WTC11 (cell line): ENCODE results near the gene CCNT1. TPM values are rescaled to one million over a fixed set of nuclear protein-coding genes. Genes with fewer than 3 reads are reported as not detected.

ENCODE experiments used
- ATAC-seq: fragments of 200-7000 bp; cut with Tn5 transposase; 2 replicates; pipeline ENCODE4 v1.10.0; 2021; ENCODE audit warnings: mild to moderate bottlenecking, moderate library complexity
- CTCF ChIA-PET: fragments of 300-600 bp; sonication (Branson Sonifier 250); formaldehyde crosslinking; loops from one replicate; lab custom pipeline; 2021; ENCODE audit warnings: antibody characterized with exemption; lab: Charles Lee
- POLR2A ChIA-PET: fragments of 350-600 bp; sonication (Branson Sonifier 250); formaldehyde crosslinking; loops from one replicate; lab custom pipeline; 2021; ENCODE audit warnings: antibody characterized with exemption; lab: Charles Lee
- DNase-seq: peaks from one replicate; pipeline ENCODE4 v3.0.0; 2021; ENCODE audit warnings: low spot score
- H3K27ac Mint-ChIP-seq: 2 replicates; pipeline ENCODE4 v1.8.0; 2021; ENCODE audit warnings: mixed read lengths
- H3K27me3 Mint-ChIP-seq: 2 replicates; pipeline ENCODE4 v1.8.0; 2021; ENCODE audit warnings: low read depth, mild to moderate bottlenecking, moderate library complexity, mixed read lengths
- H3K36me3 Mint-ChIP-seq: 2 replicates; pipeline ENCODE4 v1.8.0; 2021; ENCODE audit warnings: mixed read lengths
- H3K4me1 Mint-ChIP-seq: 2 replicates; pipeline ENCODE4 v1.8.0; 2022; ENCODE audit warnings: mixed read lengths
- H3K4me3 Mint-ChIP-seq: 2 replicates; pipeline ENCODE4 v1.8.0; 2021; ENCODE audit warnings: mild to moderate bottlenecking, moderate library complexity, mixed read lengths
- H3K9me3 Mint-ChIP-seq: 2 replicates; pipeline ENCODE4 v1.8.0; 2021; ENCODE audit warnings: mixed read lengths
- ELF4 ChIP-seq: sonication (generic); formaldehyde crosslinking; IDR thresholded peaks from 2 replicates; pipeline ENCODE4 v1.8.1; 2022; ENCODE audit warnings: low read depth, mild to moderate bottlenecking, moderate library complexity, missing genetic modification reagents
- FOXK1 ChIP-seq: sonication (generic); formaldehyde crosslinking; IDR thresholded peaks from 2 replicates; pipeline ENCODE4 v1.8.0; 2022; ENCODE audit warnings: mild to moderate bottlenecking, moderate library complexity, missing genetic modification reagents
- HMGXB4 ChIP-seq: sonication (generic); formaldehyde crosslinking; IDR thresholded peaks from 2 replicates; pipeline ENCODE4 v1.8.1; 2023; ENCODE audit warnings: mild to moderate bottlenecking, moderate library complexity, missing genetic modification reagents
- MAX ChIP-seq: sonication (generic); formaldehyde crosslinking; IDR thresholded peaks from 2 replicates; pipeline ENCODE4 v1.8.0; 2022; ENCODE audit warnings: mild to moderate bottlenecking, missing genetic modification reagents
- NFE2L1 ChIP-seq: sonication (generic); formaldehyde crosslinking; IDR thresholded peaks from 2 replicates; pipeline ENCODE4 v1.8.1; 2023; ENCODE audit warnings: missing genetic modification reagents
- NR2C2 ChIP-seq: sonication (generic); formaldehyde crosslinking; IDR thresholded peaks from 2 replicates; pipeline ENCODE4 v1.8.0; 2022; ENCODE audit warnings: mild to moderate bottlenecking, missing genetic modification reagents
- PREB ChIP-seq: sonication (generic); formaldehyde crosslinking; IDR thresholded peaks from 2 replicates; pipeline ENCODE4 v1.8.1; 2022; ENCODE audit warnings: mild to moderate bottlenecking, missing genetic modification reagents, moderate library complexity, borderline replicate concordance
- SMAD3 ChIP-seq: sonication (generic); formaldehyde crosslinking; IDR thresholded peaks from 2 replicates; pipeline ENCODE4 v1.8.0; 2022; ENCODE audit warnings: missing genetic modification reagents, mild to moderate bottlenecking, borderline replicate concordance
- STAT6 ChIP-seq: sonication (generic); formaldehyde crosslinking; conservative IDR thresholded peaks from 2 replicates; pipeline ENCODE4 v1.8.1; 2023; ENCODE audit warnings: mild to moderate bottlenecking, low read depth, missing genetic modification reagents, moderate library complexity
- TCF7 ChIP-seq: sonication (generic); formaldehyde crosslinking; IDR thresholded peaks from 2 replicates; pipeline ENCODE4 v1.8.0; 2022; ENCODE audit warnings: mild to moderate bottlenecking, low read depth, missing genetic modification reagents, moderate library complexity
- TEAD4 ChIP-seq: sonication (generic); formaldehyde crosslinking; IDR thresholded peaks from 2 replicates; pipeline ENCODE4 v1.8.0; 2022; ENCODE audit warnings: mild to moderate bottlenecking, missing genetic modification reagents
- ZBTB21 ChIP-seq: sonication (generic); formaldehyde crosslinking; IDR thresholded peaks from 2 replicates; pipeline ENCODE4 v1.8.1; 2023; ENCODE audit warnings: mild to moderate bottlenecking, missing genetic modification reagents, borderline replicate concordance
- ZNF138 ChIP-seq: sonication (generic); formaldehyde crosslinking; conservative IDR thresholded peaks from 2 replicates; pipeline ENCODE4 v1.8.1; 2022; ENCODE audit warnings: mild to moderate bottlenecking, moderate library complexity, missing genetic modification reagents
- ZNF416 ChIP-seq: fragments of 250-450 bp; sonication (Bioruptor Pico); IDR thresholded peaks from 2 replicates; pipeline ENCODE4 v1.9.0; 2021; ENCODE audit warnings: mild to moderate bottlenecking, inconsistent platforms
- ZNF425 ChIP-seq: fragments of 250-450 bp; sonication (Bioruptor Pico); conservative IDR thresholded peaks from 2 replicates; pipeline ENCODE4 v1.9.0; 2021; ENCODE audit warnings: mild to moderate bottlenecking
- ZNF512 ChIP-seq: sonication (generic); formaldehyde crosslinking; IDR thresholded peaks from 2 replicates; pipeline ENCODE4 v1.8.1; 2022; ENCODE audit warnings: missing genetic modification reagents, borderline replicate concordance
- ZNF532 ChIP-seq: fragments of 250-450 bp; sonication (Bioruptor Pico); IDR thresholded peaks from 2 replicates; pipeline ENCODE4 v1.9.0; 2021; ENCODE audit warnings: mild to moderate bottlenecking, borderline replicate concordance
- total RNA-seq: library from RNA; stranded (reverse); gene quantifications from 3 replicates; pipeline ENCODE4 v1.2.3, GENCODE V29; 2021

Gene CCNT1
- total RNA-seq, 1 experiment from 2014 or later = 42.0 TPM

GRCh38 chr12:48716168-48716492 is 377 bp downstream of the CCNT1 start:
- Mint-ChIP-seq H3K27me3 (peaks cover 13% of the 10 kb centered on the region; the same call in 1 of the 2 replicates), H3K36me3 (peaks cover 35% of the 10 kb centered on the region), H3K9me3 (peaks cover 26% of the 10 kb centered on the region), H3K4me1 (peaks cover 12% of the 10 kb centered on the region), H3K4me3 (peak overlapping the region; percentile 91), H3K27ac (peak overlapping the region; percentile 98)
- ATAC-seq = peak; percentile 45
- TF ChIP-seq ZNF512 (CRISPR knock-in tag) = no peak
- no peak for TF ChIP-seq ZNF416 (CRISPR knock-in tag)
- no peak for TF ChIP-seq ZBTB21 (CRISPR knock-in tag)
- no peak for TF ChIP-seq NR2C2 (CRISPR knock-in tag)
- TF ChIP-seq PREB = no peak
- no peak for TF ChIP-seq HMGXB4
- no peak for TF ChIP-seq ZNF425
- no peak for TF ChIP-seq FOXK1
- TF ChIP-seq ELF4 (CRISPR knock-in tag) = no peak
- no peak for TF ChIP-seq STAT6 (CRISPR knock-in tag)
- no peak for TF ChIP-seq TCF7
- no peak for TF ChIP-seq MAX (CRISPR knock-in tag)
- TF ChIP-seq TEAD4 (CRISPR knock-in tag) = no peak
- TF ChIP-seq NFE2L1 (CRISPR knock-in tag) = no peak
- TF ChIP-seq ZNF138 (CRISPR knock-in tag) = no peak
- TF ChIP-seq ZNF532 (CRISPR knock-in tag) = no peak
- no peak for TF ChIP-seq SMAD3
- POLR2A ChIA-PET = no interaction called here
- DNase-seq = no peak
- CTCF ChIA-PET = no interaction called here
